ENCODE results near the gene ITPR2. TPM values are rescaled to one million over a fixed set of nuclear protein-coding genes. Genes with fewer than 3 reads are reported as not detected.
"Not testable (repeated sequence)": the region's sequence is repeated elsewhere in the genome, so short reads cannot be mapped to it uniquely, and the experiment has no call there.

Gene ITPR2
- total RNA-seq, 2 experiments from 2014 or later, result 28.8 to 29.9 TPM

DNA sequence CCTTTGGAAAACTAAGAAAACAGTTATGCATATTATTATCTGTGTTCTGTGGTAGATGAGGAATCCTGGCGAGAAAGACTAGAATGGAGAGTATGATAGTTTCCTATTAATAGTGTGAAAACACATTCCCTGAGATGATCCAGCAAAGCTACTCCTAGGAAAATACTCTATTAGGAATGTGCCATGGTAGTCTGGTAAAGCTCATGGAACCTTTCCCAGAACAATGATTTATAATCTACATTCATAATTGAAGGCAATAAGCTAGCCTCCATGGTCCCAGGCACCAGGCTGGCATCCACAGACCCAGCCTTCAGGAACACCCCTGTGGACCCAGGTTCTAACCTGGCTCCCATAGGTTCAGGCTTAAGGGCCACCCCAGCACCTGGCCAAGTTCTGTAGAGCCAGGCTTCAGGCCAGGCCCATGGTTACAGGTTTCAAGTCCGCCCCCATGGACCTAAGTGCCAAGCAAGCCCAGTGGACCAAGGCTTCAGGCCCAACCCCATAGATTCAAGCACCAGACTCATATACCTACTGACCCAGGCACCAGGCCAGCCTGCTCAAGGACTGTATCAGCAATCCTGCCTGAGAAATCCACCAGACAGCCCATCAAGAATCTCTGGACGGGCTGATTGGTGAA lies 72.2 kb downstream of the ITPR2 start:
- Mint-ChIP-seq H3K4me3 (no peak overlapping the region), H3K27me3 (no peaks in the 10 kb centered on the region), H3K36me3 (ENCODE audit: low read depth) (peaks cover 82% of the 10 kb centered on the region), H3K27ac (no peak overlapping the region), H3K4me1 (ENCODE audit: low read depth) (peaks cover 7% of the 10 kb centered on the region), H3K9me3 (peaks cover 13% of the 10 kb centered on the region)
- DNase-seq (no peak), ATAC-seq (ENCODE audit: poor library complexity) (no peak)
- Histone ChIP-seq H3K9me3 (ENCODE audit: control insufficient read depth in 1 of 2, insufficient read depth in 1 of 2, low read length in 2 of 2) (peaks cover 8 to 23% of the 10 kb centered on the region in 2 experiments), H3K27ac (ENCODE audit: low read depth in 1 of 2, low read length in 2 of 2) (no peak overlapping the region), H3K4me1 (ENCODE audit: insufficient read depth, low read length) (no peaks in the 10 kb centered on the region), H3K4me3 (ENCODE audit: low read length) (no peak overlapping the region), H3K36me3 (ENCODE audit: insufficient read depth, low read length) (no peaks in the 10 kb centered on the region), H3K27me3 (ENCODE audit: control insufficient read depth in 1 of 2, insufficient read depth in 2 of 2, low read length in 2 of 2) (no peaks in the 10 kb centered on the region)
- POLR2A ChIA-PET, result no interaction called here
- intact Hi-C loops (cut with DNase I, micrococcal nuclease), result no loop called here
- TF ChIP-seq, protein P1, sequence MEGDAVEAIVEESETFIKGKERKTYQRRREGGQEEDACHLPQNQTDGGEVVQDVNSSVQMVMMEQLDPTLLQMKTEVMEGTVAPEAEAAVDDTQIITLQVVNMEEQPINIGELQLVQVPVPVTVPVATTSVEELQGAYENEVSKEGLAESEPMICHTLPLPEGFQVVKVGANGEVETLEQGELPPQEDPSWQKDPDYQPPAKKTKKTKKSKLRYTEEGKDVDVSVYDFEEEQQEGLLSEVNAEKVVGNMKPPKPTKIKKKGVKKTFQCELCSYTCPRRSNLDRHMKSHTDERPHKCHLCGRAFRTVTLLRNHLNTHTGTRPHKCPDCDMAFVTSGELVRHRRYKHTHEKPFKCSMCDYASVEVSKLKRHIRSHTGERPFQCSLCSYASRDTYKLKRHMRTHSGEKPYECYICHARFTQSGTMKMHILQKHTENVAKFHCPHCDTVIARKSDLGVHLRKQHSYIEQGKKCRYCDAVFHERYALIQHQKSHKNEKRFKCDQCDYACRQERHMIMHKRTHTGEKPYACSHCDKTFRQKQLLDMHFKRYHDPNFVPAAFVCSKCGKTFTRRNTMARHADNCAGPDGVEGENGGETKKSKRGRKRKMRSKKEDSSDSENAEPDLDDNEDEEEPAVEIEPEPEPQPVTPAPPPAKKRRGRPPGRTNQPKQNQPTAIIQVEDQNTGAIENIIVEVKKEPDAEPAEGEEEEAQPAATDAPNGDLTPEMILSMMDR (IDR thresholded peaks at IDR 0.05), result no peak
- CTCF ChIA-PET, result no interaction called here

DNA sequence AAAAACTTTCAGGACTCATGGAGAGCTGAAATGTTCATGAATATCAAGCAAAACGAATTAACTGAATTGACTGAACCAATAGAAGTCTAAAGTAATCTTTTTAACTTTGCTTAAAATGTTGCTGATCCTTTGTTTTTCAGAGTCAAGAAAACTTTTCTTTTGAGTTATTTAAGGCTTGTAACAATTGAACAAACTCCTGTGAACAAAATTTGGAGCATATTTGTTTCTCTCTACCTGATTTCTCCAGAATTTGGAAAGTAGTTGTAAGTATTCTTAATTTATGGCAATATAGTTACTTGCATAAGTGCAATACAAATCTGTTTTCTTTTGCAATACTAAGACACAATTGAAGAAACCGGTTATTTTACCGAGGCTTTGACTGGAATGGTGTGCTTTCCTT lies 77.6 kb downstream of the ITPR2 start:
- Mint-ChIP-seq H3K4me1 (ENCODE audit: low read depth) (peaks cover 22% of the 10 kb centered on the region), H3K36me3 (ENCODE audit: low read depth) (peaks cover 54% of the 10 kb centered on the region)
- DNase-seq; ATAC-seq (ENCODE audit: poor library complexity); H3K4me1 ChIP-seq (ENCODE audit: insufficient read depth, low read length); H3K27ac ChIP-seq (ENCODE audit: low read depth in 1 of 2, low read length in 2 of 2); H3K9me3 Mint-ChIP-seq; H3K4me3 Mint-ChIP-seq; POLR2A ChIA-PET; H3K27me3 ChIP-seq (ENCODE audit: control insufficient read depth in 1 of 2, insufficient read depth in 2 of 2, low read length in 2 of 2); H3K4me3 ChIP-seq (ENCODE audit: low read length); H3K9me3 ChIP-seq (ENCODE audit: control insufficient read depth in 1 of 2, insufficient read depth in 1 of 2, low read length in 2 of 2); H3K27me3 Mint-ChIP-seq; H3K36me3 ChIP-seq (ENCODE audit: insufficient read depth, low read length); intact Hi-C loops (cut with DNase I, micrococcal nuclease); H3K27ac Mint-ChIP-seq; CTCF ChIA-PET: not testable (repeated sequence)

DNA sequence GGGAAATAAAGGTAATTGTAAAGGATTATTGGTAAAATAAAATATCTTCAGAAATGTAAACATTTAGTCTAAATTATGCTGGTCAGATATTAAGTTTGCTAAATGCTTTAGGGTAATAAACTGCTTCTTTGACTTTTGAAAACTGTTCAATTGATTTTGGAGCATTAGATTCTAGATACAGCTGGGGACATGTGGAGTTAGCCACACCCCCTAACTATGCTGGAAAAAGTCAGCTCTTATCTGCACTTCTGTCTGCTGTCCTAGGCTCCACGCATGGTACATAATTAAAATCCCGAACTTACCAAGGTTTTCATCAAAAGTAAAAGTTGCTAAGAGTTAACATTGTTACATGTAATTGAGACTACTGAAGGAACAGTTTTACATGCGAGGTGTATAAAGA lies 78.8 kb downstream of the ITPR2 start:
- no peak overlapping the region for H3K4me3 Mint-ChIP-seq
- H3K27ac Mint-ChIP-seq, result no peak overlapping the region
- H3K27me3 Mint-ChIP-seq, result no peaks in the 10 kb centered on the region
- ChIA-PET POLR2A (no interaction called here), CTCF (no interaction called here)
- Histone ChIP-seq H3K4me3 (ENCODE audit: low read length) (no peak overlapping the region), H3K27me3 (ENCODE audit: control insufficient read depth in 1 of 2, insufficient read depth in 2 of 2, low read length in 2 of 2) (no peaks in the 10 kb centered on the region), H3K9me3 (ENCODE audit: control insufficient read depth in 1 of 2, insufficient read depth in 1 of 2, low read length in 2 of 2) (peaks cover 0 to 5% of the 10 kb centered on the region in 2 experiments), H3K36me3 (ENCODE audit: insufficient read depth, low read length) (no peaks in the 10 kb centered on the region), H3K27ac (ENCODE audit: low read depth in 1 of 2, low read length in 2 of 2) (no peak overlapping the region), H3K4me1 (ENCODE audit: insufficient read depth, low read length) (peaks cover 5% of the 10 kb centered on the region)
- H3K4me1 Mint-ChIP-seq (ENCODE audit: low read depth), result peaks cover 33% of the 10 kb centered on the region
- H3K36me3 Mint-ChIP-seq (ENCODE audit: low read depth), result peaks cover 44% of the 10 kb centered on the region
- DNase-seq (no peak), ATAC-seq (ENCODE audit: poor library complexity) (no peak)
- TF ChIP-seq, protein P1 (IDR thresholded peaks at IDR 0.05), result no peak
- intact Hi-C loops (cut with DNase I, micrococcal nuclease), result no loop called here
- H3K9me3 Mint-ChIP-seq, result peaks cover 6% of the 10 kb centered on the region

DNA sequence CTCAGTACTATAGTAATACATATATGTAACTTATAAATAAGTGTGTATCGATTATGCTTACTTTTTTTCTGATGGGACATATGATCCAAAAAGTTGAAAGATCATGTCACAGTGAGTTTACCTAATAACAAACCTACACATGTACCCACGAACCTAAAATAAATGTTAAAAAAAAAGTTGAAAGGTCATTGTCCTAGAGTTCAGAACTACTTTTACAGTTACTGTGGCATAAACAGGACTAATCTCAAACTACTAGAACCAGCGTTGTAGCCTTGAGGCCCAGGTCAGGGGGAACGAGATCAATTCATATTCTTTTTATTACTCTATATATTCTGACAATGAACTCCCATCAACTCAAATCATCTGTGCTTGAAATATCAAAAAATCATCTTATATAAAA lies 81.8 kb downstream of the ITPR2 start:
- DNase-seq, result no peak
- H3K27me3 Mint-ChIP-seq, result no peaks in the 10 kb centered on the region
- CTCF ChIA-PET, result no interaction called here
- no peak overlapping the region for H3K4me3 Mint-ChIP-seq
- no peak overlapping the region for H3K27ac ChIP-seq (ENCODE audit: low read depth in 1 of 2, low read length in 2 of 2)
- POLR2A ChIA-PET, result no interaction called here
- no peaks in the 10 kb centered on the region for H3K36me3 ChIP-seq (ENCODE audit: insufficient read depth, low read length)
- no peak overlapping the region for H3K27ac Mint-ChIP-seq
- H3K9me3 Mint-ChIP-seq, result no peaks in the 10 kb centered on the region
- H3K27me3 ChIP-seq (ENCODE audit: control insufficient read depth in 1 of 2, insufficient read depth in 2 of 2, low read length in 2 of 2), result no peaks in the 10 kb centered on the region
- H3K4me1 ChIP-seq (ENCODE audit: insufficient read depth, low read length), result peaks cover 5% of the 10 kb centered on the region
- intact Hi-C loops (cut with DNase I, micrococcal nuclease), result no loop called here
- peaks cover 0 to 5% of the 10 kb centered on the region in 2 experiments for H3K9me3 ChIP-seq (ENCODE audit: control insufficient read depth in 1 of 2, insufficient read depth in 1 of 2, low read length in 2 of 2)
- H3K36me3 Mint-ChIP-seq (ENCODE audit: low read depth), result peaks cover 20% of the 10 kb centered on the region
- peaks cover 51% of the 10 kb centered on the region for H3K4me1 Mint-ChIP-seq (ENCODE audit: low read depth)
- TF ChIP-seq, protein P1 (IDR thresholded peaks at IDR 0.05), result no peak
- H3K4me3 ChIP-seq (ENCODE audit: low read length), result no peak overlapping the region
- ATAC-seq (ENCODE audit: poor library complexity), result no peak
